Measurements from ENCODE around the gene FAM171A1.

Gene FAM171A1

GRCh38 chr10:15374566-15374965 is 3.5 kb upstream of the FAM171A1 start:
- DNase-seq (ENCODE audit: low read depth in 2 of 3, low spot score in 1 of 3): no peak

DNA sequence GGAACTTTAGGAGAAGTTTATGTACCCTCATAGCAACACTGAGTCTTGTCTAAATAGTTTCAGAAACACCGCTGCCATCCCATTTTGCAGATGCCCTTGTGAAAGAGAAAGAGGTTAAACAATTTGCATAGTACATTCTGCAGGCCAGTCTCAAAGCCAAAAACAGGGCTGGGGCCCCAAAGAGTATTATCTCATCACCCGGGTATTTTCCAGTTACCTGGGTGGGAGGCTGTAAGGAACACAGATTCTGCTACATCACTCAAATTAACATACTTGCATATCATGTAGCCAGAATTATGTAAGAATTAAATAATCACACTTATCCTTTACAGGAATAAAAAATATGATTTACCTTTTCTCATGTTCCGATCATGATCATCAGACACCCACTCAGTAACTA is 3.1 kb upstream of the FAM171A1 start:
- no peak for DNase-seq (ENCODE audit: low read depth in 2 of 3, low spot score in 1 of 3)

DNA sequence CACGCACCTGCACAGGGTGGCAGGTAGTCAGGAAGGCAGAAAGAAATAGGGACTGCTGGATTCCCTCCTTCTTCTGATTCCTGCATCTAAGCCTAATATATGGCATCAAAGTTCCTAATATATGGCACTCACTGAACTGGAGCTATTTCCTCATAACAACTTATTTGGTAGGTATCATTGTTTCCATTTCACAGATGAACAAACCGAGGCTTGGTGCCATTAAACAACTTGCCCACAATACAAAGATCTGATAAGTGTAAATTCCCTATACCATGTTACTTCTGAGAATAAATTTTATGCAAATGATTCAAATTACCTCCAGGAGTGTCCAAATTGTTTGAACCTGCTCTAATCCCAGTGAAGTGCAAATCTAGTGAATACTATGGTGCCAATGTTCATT is 2.1 kb upstream of the FAM171A1 start:
- DNase-seq (ENCODE audit: low read depth in 2 of 3, low spot score in 1 of 3): no peak

- no peak for DNase-seq (ENCODE audit: low read depth in 2 of 3, low spot score in 1 of 3)
Observed at GRCh38 chr10:15370212-15370855, 755 bp downstream of the FAM171A1 start.

GRCh38 chr10:15369256-15370211 is 1.6 kb downstream of the FAM171A1 start:
- no peak for DNase-seq (ENCODE audit: low read depth in 2 of 3, low spot score in 1 of 3)

DNA sequence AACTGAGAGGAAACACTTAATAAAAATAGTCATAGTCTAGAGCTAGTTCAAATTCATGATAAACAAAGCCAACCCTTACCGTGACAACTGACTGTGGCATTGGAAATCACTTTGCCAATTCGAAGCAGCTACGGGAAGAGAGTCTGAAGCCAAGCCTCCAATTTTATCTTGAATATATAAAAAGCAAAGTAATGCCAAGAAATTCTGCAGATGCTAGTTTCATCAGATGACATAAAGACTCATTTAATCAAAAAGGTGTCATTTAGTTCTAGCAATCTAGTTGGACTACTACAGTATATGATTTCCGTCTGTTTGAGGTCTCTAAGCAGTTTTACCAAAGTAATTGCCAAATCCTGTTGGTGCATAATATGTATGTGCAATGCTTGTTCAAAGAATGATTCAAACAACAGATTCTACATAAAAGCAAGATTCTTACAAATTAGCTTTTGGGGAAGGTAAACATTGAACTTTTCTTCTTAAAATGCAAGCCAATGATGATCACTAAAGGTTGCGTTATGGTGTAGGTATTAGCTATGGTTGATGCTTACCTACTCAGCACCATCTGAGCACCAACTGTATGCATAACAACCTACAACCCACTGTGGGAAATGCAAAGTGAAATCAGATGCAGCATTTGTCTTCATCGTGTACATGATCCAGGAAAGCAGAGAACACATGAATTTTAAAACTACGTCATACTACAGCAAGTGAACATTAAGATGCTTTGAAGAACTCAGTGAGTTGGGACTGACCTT is 2.8 kb downstream of the FAM171A1 start:
- no peak for DNase-seq (ENCODE audit: low read depth in 2 of 3, low spot score in 1 of 3)

- DNase-seq (ENCODE audit: low read depth in 2 of 3, low spot score in 1 of 3): no peak
Observed at GRCh38 chr10:15367296-15368085, 3.6 kb downstream of the FAM171A1 start.

DNA sequence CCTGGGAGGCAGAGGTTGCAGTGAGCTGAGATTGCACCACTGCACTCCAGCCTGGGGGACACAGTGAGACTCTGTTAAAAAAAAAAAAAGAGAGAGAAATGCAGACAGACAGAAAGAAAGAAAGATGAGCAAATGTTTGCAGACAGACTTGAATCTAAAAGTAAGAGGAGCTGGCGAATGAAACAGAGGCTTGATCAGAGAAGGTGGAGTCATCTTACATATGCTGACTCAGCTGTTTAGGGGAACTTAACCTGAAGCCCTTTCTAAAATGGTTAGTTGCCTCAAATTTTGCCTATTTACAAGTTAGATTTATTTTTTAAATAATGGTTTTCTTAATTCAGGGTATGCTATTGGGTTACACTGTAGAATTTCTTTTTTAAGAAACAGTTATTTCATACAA is 5.4 kb downstream of the FAM171A1 start:
- no peak for DNase-seq (ENCODE audit: low read depth in 2 of 3, low spot score in 1 of 3)

GRCh38 chr10:15364001-15364400 is 7.1 kb downstream of the FAM171A1 start:
- DNase-seq (ENCODE audit: low read depth in 2 of 3, low spot score in 1 of 3): no peak

GRCh38 chr10:15363031-15363430 is 8.1 kb downstream of the FAM171A1 start:
- no peak for DNase-seq (ENCODE audit: low read depth in 2 of 3, low spot score in 1 of 3)

DNA sequence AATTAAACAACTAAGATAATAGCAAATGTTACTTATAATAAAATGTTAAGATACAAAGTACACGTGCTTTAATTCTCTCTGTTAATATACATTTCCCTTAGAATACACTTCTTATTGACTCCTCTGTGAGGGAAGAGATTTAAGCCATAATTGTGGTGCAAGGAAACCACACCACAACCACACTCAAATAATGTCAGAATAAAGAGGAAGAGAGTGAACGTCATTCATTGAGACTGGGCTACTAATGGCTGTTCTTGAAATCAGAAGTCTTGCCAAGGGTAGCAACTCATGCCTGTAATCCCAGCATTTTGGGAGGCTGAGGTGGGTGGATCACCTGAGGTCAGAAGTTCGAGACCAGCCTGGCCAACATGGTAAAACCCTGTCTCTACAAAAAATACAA is 10.0 kb downstream of the FAM171A1 start:
- no peak for DNase-seq (ENCODE audit: low read depth in 2 of 3, low spot score in 1 of 3)

- DNase-seq (ENCODE audit: low read depth in 2 of 3, low spot score in 1 of 3): no peak
Observed at GRCh38 chr10:15360566-15360965, 10.5 kb downstream of the FAM171A1 start.

- no peak for DNase-seq (ENCODE audit: low read depth in 2 of 3, low spot score in 1 of 3)
Observed at GRCh38 chr10:15353471-15354017, 17.5 kb downstream of the FAM171A1 start.

GRCh38 chr10:15352836-15353235 is 18.3 kb downstream of the FAM171A1 start:
- DNase-seq (ENCODE audit: low read depth in 2 of 3, low spot score in 1 of 3): no peak

DNA sequence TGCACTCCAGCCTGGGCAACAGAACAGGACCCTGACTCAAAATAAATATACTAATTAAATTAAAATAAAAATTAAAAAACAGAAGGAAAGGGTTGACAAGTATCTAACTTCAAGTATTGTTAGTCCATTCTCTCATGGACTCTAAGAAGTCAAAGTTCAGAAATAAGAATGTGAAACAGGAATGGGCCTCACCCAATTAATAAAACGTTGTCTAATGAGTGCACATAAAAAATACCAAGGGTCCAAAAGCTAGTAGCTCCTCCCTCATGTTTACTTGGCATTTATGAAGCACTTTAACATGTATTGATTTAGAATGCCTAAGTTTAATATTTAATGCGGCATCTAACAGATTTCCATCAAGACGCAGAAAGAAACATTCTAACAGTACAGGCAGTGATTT is 18.9 kb downstream of the FAM171A1 start:
- DNase-seq (ENCODE audit: low read depth in 2 of 3, low spot score in 1 of 3): no peak

DNA sequence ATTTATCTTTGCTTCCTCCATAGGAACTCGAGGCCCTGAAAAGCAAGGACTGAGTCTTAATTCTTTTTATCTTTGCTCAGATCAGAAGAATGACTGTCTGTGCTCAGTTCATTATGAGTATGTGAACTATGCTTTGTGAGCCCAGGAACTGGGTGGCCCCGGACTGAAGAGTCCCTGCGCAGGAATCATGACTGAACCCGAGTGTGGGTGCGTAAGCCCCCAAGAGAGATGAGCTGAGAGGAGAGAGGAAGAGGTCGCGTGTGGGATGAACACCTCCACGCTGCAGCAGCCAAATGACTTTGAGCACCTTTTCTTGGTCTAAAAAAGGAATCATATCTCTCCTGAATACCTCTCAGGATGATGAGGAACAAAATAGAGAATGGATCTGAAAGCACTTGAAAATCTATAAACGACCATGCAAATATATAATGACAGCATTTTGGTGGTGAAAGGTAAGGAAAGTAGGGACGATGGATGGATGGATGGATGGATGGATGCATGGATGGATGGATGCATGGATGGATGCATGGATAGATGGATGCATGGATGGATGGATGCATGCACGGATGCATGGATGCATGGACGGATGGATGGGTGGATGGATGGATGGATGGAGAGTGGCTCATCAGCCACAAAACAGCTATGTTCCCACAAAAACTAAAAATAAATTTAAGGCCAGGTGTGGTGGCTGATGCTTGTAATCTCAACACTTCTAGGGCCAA is 19.8 kb downstream of the FAM171A1 start:
- no peak for DNase-seq (ENCODE audit: low read depth in 2 of 3, low spot score in 1 of 3)

DNA sequence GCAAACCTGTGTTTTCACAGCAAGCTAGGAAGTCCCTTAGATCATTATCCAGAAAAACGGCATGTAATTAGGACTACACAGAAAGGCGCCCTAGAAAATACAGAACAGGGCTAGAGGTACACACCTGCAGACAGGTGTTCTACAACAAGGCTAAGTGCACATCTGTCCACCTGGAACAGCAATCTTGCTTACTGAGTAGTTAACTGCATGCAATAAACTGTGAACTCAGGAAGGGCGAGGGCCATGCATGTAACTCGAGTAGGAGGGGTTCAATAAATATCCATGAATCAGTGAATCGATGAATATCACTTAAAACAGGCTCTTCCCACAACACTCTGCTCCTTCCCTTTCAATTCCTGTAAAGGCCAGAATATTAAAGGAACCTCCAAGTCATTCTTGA is 22.0 kb downstream of the FAM171A1 start:
- DNase-seq (ENCODE audit: low read depth in 2 of 3, low spot score in 1 of 3): no peak

DNA sequence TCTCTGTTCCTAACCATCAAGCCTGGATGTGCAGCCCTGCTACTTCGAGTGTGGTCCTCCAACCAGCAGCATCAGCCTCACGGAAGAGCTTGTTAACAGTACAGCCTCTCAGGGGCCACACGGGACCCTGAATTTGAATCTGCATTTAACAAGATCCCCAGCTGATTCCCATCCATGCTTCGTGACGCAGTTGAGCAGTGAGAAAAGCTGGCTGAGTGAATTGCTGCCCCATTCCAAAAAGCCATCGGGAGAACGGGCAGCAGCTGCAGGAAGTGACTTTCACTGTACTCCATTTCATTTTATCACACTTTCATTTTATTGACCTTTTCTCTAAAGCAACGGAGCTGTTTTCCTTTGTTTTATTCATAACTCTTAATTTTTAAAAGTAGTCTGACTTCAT is 22.5 kb downstream of the FAM171A1 start:
- DNase-seq (ENCODE audit: low read depth in 2 of 3, low spot score in 1 of 3): no peak

GRCh38 chr10:15347150-15347549 is 23.9 kb downstream of the FAM171A1 start:
- no peak for DNase-seq (ENCODE audit: low read depth in 2 of 3, low spot score in 1 of 3)
